Activated CD4-positive, alpha-beta T cell treated with anti-CD3 and anti-CD28 coated beads, Interleukin-2, amount 10 ng/mL, durations not matched to agents 24 days and 14 days (primary cell): Measurements from ENCODE around the gene ARHGEF38. TPM values are rescaled to one million over a fixed set of nuclear protein-coding genes. Genes with fewer than 3 reads are reported as not detected.
A peak's percentile ranks its signal among the peaks of the same experiment; 100 is the strongest.
"Not testable (repeated sequence)": the region's sequence is repeated elsewhere in the genome, so short reads cannot be mapped to it uniquely, and the experiment has no call there.

Source experiments
- DNase-seq: peaks from one replicate; pipeline ENCODE4 v3.0.0; 2022
- H3K27ac Mint-ChIP-seq: one replicate; pipeline ENCODE4 v1.8.0; 2022; ENCODE audit warnings: mild to moderate bottlenecking, mixed read lengths
- H3K27me3 Mint-ChIP-seq: one replicate; pipeline ENCODE4 v1.8.0; 2022; ENCODE audit warnings: mixed read lengths
- H3K36me3 Mint-ChIP-seq: one replicate; pipeline ENCODE4 v1.8.0; 2022; ENCODE audit warnings: low read depth, mild to moderate bottlenecking, mixed read lengths
- H3K4me1 Mint-ChIP-seq: one replicate; pipeline ENCODE4 v1.8.0; 2021; ENCODE audit warnings: mixed read lengths
- H3K4me3 Mint-ChIP-seq: one replicate; pipeline ENCODE4 v1.8.0; 2022; ENCODE audit warnings: mild to moderate bottlenecking, moderate library complexity, mixed read lengths
- H3K9me3 Mint-ChIP-seq: one replicate; pipeline ENCODE4 v1.8.0; 2021; ENCODE audit warnings: mixed read lengths
- intact Hi-C: fragments of 100-400 bp; cut with micrococcal nuclease; formaldehyde crosslinking; loops from one replicate; pipeline ENCODE4 v1.15.1; 2023
- total RNA-seq: library from RNA; stranded (reverse); gene quantifications from 2 replicates; pipeline ENCODE4 v1.2.3, GENCODE V29; 2022

Gene ARHGEF38
- total RNA-seq, 1 donor from 2014 or later: not detected

GRCh38 chr4:105709081-105709450, 156.6 kb downstream of the ARHGEF38 start:
- peaks cover under 1% of the 10 kb centered on the region for H3K27me3 Mint-ChIP-seq
- no peak for DNase-seq
- peaks cover 15% of the 10 kb centered on the region for H3K4me1 Mint-ChIP-seq
- no peaks in the 10 kb centered on the region for H3K9me3 Mint-ChIP-seq
- intact Hi-C loops: loop anchor here (2.0 to 5.0 kb wide), 3 partner anchors 236 to 742 kb away; partner anchors contain the start of genes AIMP1 and TBCK
- H3K4me3 Mint-ChIP-seq: peak overlapping the region; percentile 99
- H3K36me3 Mint-ChIP-seq: peaks cover 3% of the 10 kb centered on the region
- H3K27ac Mint-ChIP-seq: peak overlapping the region; percentile 94

DNA sequence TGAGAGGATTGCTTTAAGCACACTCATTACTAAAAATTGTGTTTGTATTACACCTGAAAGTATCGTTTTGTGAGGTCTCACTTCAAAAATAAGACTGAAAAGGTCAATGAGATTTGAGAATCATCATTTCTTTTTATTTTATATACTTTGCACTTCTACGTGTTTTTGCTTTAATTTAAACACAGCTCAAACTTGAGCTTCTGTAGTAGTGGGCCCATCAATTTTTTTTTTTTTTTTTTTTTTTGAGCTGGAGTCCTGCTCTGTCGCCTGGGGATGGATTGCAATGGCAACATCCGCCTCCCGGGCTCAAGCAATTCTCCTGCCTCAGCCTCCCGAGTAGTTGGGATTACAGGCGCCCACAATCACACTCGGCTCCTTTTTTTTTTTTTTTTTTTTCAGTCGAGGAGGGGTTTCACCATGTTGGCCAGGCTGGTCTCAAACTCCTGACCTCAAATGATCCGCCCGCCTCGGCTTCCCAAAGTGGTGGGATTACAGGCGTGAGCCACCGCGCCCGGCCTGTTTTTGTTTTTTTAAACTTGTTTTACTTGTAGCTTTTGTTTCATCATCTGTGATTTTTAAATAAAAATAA, 157.7 kb downstream of the ARHGEF38 start:
- Mint-ChIP-seq H3K27ac (no peak overlapping the region), H3K4me1 (peaks cover 15% of the 10 kb centered on the region), H3K27me3 (peaks cover 1% of the 10 kb centered on the region), H3K4me3 (peak overlapping the region; percentile 99), H3K36me3 (peaks cover 3% of the 10 kb centered on the region), H3K9me3 (no peaks in the 10 kb centered on the region)
- intact Hi-C loops: loop anchor here (10.0 kb wide), 1 partner anchor 405 kb away; no protein-coding TSS in a partner anchor
- no peak for DNase-seq

DNA sequence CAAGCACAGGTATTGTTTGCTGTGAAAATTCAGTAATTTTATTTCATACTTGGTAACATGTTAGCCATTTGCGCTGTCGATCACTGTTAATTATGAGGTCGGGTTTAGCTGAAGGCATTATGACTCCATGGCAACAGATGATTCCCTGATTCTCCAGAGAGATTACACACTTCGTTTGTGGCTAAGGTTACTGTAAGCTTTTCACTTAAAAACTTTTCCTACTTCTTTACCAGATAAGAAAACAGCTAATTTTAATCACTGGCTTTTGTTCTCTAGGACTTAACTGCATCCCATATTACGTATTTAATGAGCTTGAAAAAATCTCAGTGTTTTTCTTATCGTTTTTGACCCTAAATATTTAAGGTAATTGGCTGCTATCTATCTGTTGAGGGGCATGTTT, 158.3 kb downstream of the ARHGEF38 start:
- no peak overlapping the region for H3K27ac Mint-ChIP-seq
- H3K27me3 Mint-ChIP-seq: peaks cover 1% of the 10 kb centered on the region
- no peak overlapping the region for H3K4me3 Mint-ChIP-seq
- DNase-seq: no peak
- peaks cover 15% of the 10 kb centered on the region for H3K4me1 Mint-ChIP-seq
- H3K36me3 Mint-ChIP-seq: peaks cover 2% of the 10 kb centered on the region
- intact Hi-C loops: loop anchor here (10.0 kb wide), 1 partner anchor 406 kb away; no protein-coding TSS in a partner anchor
- H3K9me3 Mint-ChIP-seq: no peaks in the 10 kb centered on the region

GRCh38 chr4:105712766-105713165, 160.3 kb downstream of the ARHGEF38 start:
- H3K36me3 Mint-ChIP-seq: no peaks in the 10 kb centered on the region
- intact Hi-C loops: loop anchor here (10.0 kb wide), 1 partner anchor 408 kb away; no protein-coding TSS in a partner anchor
- H3K4me1 Mint-ChIP-seq: peaks cover 6% of the 10 kb centered on the region
- H3K4me3 Mint-ChIP-seq: no peak overlapping the region
- no peak for DNase-seq
- no peak overlapping the region for H3K27ac Mint-ChIP-seq
- peaks cover 1% of the 10 kb centered on the region for H3K27me3 Mint-ChIP-seq
- no peaks in the 10 kb centered on the region for H3K9me3 Mint-ChIP-seq

GRCh38 chr4:105714071-105714521, 161.7 kb downstream of the ARHGEF38 start:
- H3K4me3 Mint-ChIP-seq: no peak overlapping the region
- peaks cover 1% of the 10 kb centered on the region for H3K27me3 Mint-ChIP-seq
- no peak overlapping the region for H3K27ac Mint-ChIP-seq
- intact Hi-C loops: loop anchor here (2.0 to 10.0 kb wide), 2 partner anchors 193 to 409 kb away; no protein-coding TSS in a partner anchor
- H3K9me3 Mint-ChIP-seq: no peaks in the 10 kb centered on the region
- DNase-seq: no peak
- no peaks in the 10 kb centered on the region for H3K36me3 Mint-ChIP-seq
- H3K4me1 Mint-ChIP-seq: peaks cover 6% of the 10 kb centered on the region

- H3K4me3 Mint-ChIP-seq: no peak overlapping the region
- H3K36me3 Mint-ChIP-seq: peaks cover 3% of the 10 kb centered on the region
- peaks cover 1% of the 10 kb centered on the region for H3K27me3 Mint-ChIP-seq
- DNase-seq: no peak
- intact Hi-C loops: loop anchor here (2.0 to 10.0 kb wide), 2 partner anchors 194 to 410 kb away; no protein-coding TSS in a partner anchor
- H3K9me3 Mint-ChIP-seq: no peaks in the 10 kb centered on the region
- peaks cover 4% of the 10 kb centered on the region for H3K4me1 Mint-ChIP-seq
- no peak overlapping the region for H3K27ac Mint-ChIP-seq
Measured at GRCh38 chr4:105714932-105715331, 162.5 kb downstream of the ARHGEF38 start.

- Mint-ChIP-seq H3K36me3 (peaks cover 5% of the 10 kb centered on the region), H3K27ac (no peak overlapping the region), H3K4me1 (peaks cover 4% of the 10 kb centered on the region), H3K27me3 (peaks cover 1% of the 10 kb centered on the region), H3K4me3 (no peak overlapping the region), H3K9me3 (no peaks in the 10 kb centered on the region)
- no peak for DNase-seq
- intact Hi-C loops: loop anchor here (2.0 to 10.0 kb wide), 2 partner anchors 195 to 411 kb away; no protein-coding TSS in a partner anchor
Measured at GRCh38 chr4:105715692-105716278, 163.4 kb downstream of the ARHGEF38 start.

DNA sequence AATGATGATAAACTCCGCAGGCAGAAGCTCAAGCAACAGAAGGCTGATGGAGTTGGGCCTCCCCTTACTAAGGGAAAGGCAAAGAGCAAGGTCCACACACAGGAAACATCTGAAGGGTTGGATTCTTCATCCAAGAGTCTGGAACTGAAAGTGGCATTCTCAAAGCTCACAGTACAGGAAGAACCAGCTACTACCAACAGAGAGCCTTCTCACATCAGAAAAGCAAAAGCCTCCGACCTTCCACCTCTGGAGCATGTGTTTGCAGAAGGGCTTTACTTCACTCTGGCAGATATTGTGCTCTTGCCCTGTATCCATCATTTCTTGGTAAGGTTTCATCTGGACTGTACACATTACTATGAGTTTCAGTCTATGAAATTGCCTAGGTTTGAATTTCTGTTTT, 166.8 kb downstream of the ARHGEF38 start:
- H3K27me3 Mint-ChIP-seq: no peaks in the 10 kb centered on the region
- intact Hi-C loops: loop anchor here (10.0 kb wide), 1 partner anchor 414 kb away; no protein-coding TSS in a partner anchor
- DNase-seq: no peak
- H3K4me3 Mint-ChIP-seq: no peak overlapping the region
- peaks cover 5% of the 10 kb centered on the region for H3K36me3 Mint-ChIP-seq
- H3K4me1 Mint-ChIP-seq: no peaks in the 10 kb centered on the region
- no peak overlapping the region for H3K27ac Mint-ChIP-seq
- H3K9me3 Mint-ChIP-seq: no peaks in the 10 kb centered on the region

DNA sequence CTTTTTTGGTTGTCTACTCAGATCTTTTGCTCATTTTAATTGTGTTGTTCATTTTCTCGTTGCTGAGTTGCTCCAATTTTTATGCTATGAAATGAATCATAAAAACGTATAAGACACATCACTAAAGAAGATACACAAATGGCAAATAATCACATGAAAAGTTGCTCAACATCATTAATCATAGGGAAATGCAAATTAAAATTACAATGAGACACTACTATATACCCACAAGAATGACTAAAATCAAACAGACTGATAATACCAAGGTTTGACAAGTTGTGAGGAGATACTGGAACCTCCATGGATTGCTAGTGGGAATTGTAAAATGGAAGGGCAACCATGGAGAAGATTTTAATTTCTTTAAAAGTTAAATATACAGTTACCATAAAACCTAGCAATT, 173.2 kb downstream of the ARHGEF38 start:
- Mint-ChIP-seq H3K27ac (no peak overlapping the region), H3K4me1 (no peaks in the 10 kb centered on the region), H3K4me3 (no peak overlapping the region), H3K9me3 (peaks cover 10% of the 10 kb centered on the region), H3K36me3 (peaks cover 19% of the 10 kb centered on the region), H3K27me3 (no peaks in the 10 kb centered on the region)
- DNase-seq: no peak
- intact Hi-C loops: no loop called here

GRCh38 chr4:105729895-105730294, 177.5 kb downstream of the ARHGEF38 start:
- Mint-ChIP-seq H3K36me3 (peaks cover 45% of the 10 kb centered on the region), H3K9me3 (peaks cover 35% of the 10 kb centered on the region)
- H3K27me3 Mint-ChIP-seq, intact Hi-C loops, DNase-seq, H3K4me3 Mint-ChIP-seq, H3K27ac Mint-ChIP-seq, H3K4me1 Mint-ChIP-seq: not testable (repeated sequence)

Other genes with a start within 250 kb of the ARHGEF38 start
- gene PPA2, start 78.6 kb upstream of the ARHGEF38 start, total RNA-seq: 65.2 and 69.3 TPM in 2 replicates
- 23.6 and 24.4 TPM in 2 replicates for gene INTS12, start 156.1 kb downstream of the ARHGEF38 start, total RNA-seq
- gene GSTCD, start 156.2 kb downstream of the ARHGEF38 start, total RNA-seq: 17.5 and 22.0 TPM in 2 replicates